Sigmoid colon (tissue), 7 donors: ENCODE measurements around the gene ZNF683. TPM values are rescaled to one million over a fixed set of nuclear protein-coding genes. Genes with fewer than 3 reads are reported as not detected.

Source experiments
- DNase-seq: peaks from one replicate; pipeline ENCODE4 v3.0.0-alpha.2; 2019
- H3K27ac ChIP-seq, 4 donors: fragments of 200-600 bp; sonication (generic); one replicate each; pipeline ENCODE4 v1.5.1; 2016 to 2019; ENCODE audit warnings: mild to moderate bottlenecking in 1 of 4
- H3K27me3 ChIP-seq, 3 donors: fragments of 200-600 bp; sonication (generic); one replicate each; pipeline ENCODE4 v1.5.1; 2019; ENCODE audit warnings: mild to moderate bottlenecking in 1 of 3
- H3K36me3 ChIP-seq, 4 donors: fragments of 200-600 bp; sonication (generic); one replicate each; pipeline ENCODE4 v1.5.1; 2016 to 2019
- H3K4me1 ChIP-seq, 4 donors: fragments of 200-600 bp; sonication (generic); one replicate each; pipeline ENCODE4 v1.5.1; 2017 to 2019
- H3K4me3 ChIP-seq, 4 donors: fragments of 200-600 bp; sonication (generic); one replicate each; pipeline ENCODE4 v1.5.1; 2017 to 2019; ENCODE audit warnings: mild to moderate bottlenecking in 2 of 4, moderate library complexity in 1 of 4
- H3K9me3 ChIP-seq, 4 donors: fragments of 200-600 bp in 3 of 4; sonication (generic) in 3 of 4; one replicate each; pipeline versions ENCODE4 v1.5.1 to v1.6.1; 2013 to 2019
- CTCF ChIP-seq, 4 experiments: fragments of 450-650 bp in 3 of 4; fragments of 200-600 bp in 1 of 4; IDR thresholded peaks; one replicate each; pipeline ENCODE4 v1.5.1; 2016 to 2019; ENCODE audit warnings: antibody characterized with exemption in 4 of 4, mild to moderate bottlenecking in 3 of 4, moderate library complexity in 2 of 4
- EP300 ChIP-seq, 4 donors: sonication (generic); formaldehyde crosslinking; IDR thresholded peaks; one replicate each; pipeline ENCODE4 v1.6.1; 2017; ENCODE audit warnings: antibody characterized with exemption in 4 of 4
- POLR2A ChIP-seq, 2 donors: fragments of 450-650 bp; IDR thresholded peaks; one replicate each; pipeline ENCODE4 v1.6.1; 2016; ENCODE audit warnings: antibody characterized with exemption in 2 of 2, mild to moderate bottlenecking in 2 of 2, moderate library complexity in 2 of 2
- POLR2AphosphoS5 ChIP-seq, 4 donors: sonication (generic); formaldehyde crosslinking; IDR thresholded peaks; one replicate each; pipeline ENCODE4 v1.6.1; 2017; ENCODE audit warnings: antibody characterized with exemption in 4 of 4
- WGBS, 2 donors: extraction: QIAGEN DNeasy Blood & Tissue Kit; methylation state at CpG; one replicate each; pipeline ENCODE4 v1.1.7; 2013; 5-methylcytosine and 5-hydroxymethylcytosine counted together
- intact Hi-C: fragments of 100-400 bp; cut with DNase I; formaldehyde crosslinking; loops from one replicate; pipeline ENCODE4 v1.15.1; 2023
- polyA plus RNA-seq, 3 donors: library from polyadenylated mRNA; stranded (reverse); fragments of 200-250 nt; gene quantifications; one replicate each; pipeline ENCODE4 v1.2.3, GENCODE V29; 2013
- total RNA-seq, 4 donors: library from RNA; depleted of rRNA; stranded (reverse); fragments of >200 nt; gene quantifications; one replicate each; pipeline ENCODE4 v1.1.0, GENCODE V29; 2016
- donor health status: healthy with polysubstance abuse.
- donor health status: Bipolar disorder and iron deficiency.
- donor health status: healthy.

Gene ZNF683
- total and polyA plus RNA-seq, 7 donors, result 0.52 TPM; not detected in 6

GRCh38 chr1:26346274-26347033 is 26.1 kb downstream of the ZNF683 start:
- Histone ChIP-seq H3K27ac (no peak overlapping the region), H3K27me3 (no peaks in the 10 kb centered on the region), H3K4me1 (no peaks in the 10 kb centered on the region), H3K4me3 (no peak overlapping the region), H3K36me3 (no peaks in the 10 kb centered on the region), H3K9me3 (no peaks in the 10 kb centered on the region)
- intact Hi-C loops, result no loop called here
- WGBS, 2 donors, result 66 to 88% methylated on average over 10 of the region's 10 CpGs
- TF ChIP-seq POLR2AphosphoS5 (IDR thresholded peaks at IDR 0.05), result no peak
- TF ChIP-seq EP300 (IDR thresholded peaks at IDR 0.05), result no peak
- TF ChIP-seq CTCF (IDR thresholded peaks at IDR 0.05), result no peak
- no peak for TF ChIP-seq POLR2A (IDR thresholded peaks at IDR 0.05)
- DNase-seq, result no peak

- no peaks in the 10 kb centered on the region for H3K9me3 ChIP-seq
- 87 to 88% methylated on average over 15 of the region's 15 CpGs for WGBS, 2 donors
- DNase-seq, result no peak
- no peaks in the 10 kb centered on the region for H3K4me1 ChIP-seq
- TF ChIP-seq CTCF (IDR thresholded peaks at IDR 0.05), result no peak
- no peak for TF ChIP-seq POLR2A (IDR thresholded peaks at IDR 0.05)
- TF ChIP-seq EP300 (IDR thresholded peaks at IDR 0.05), result no peak
- TF ChIP-seq POLR2AphosphoS5 (IDR thresholded peaks at IDR 0.05), result no peak
- H3K27me3 ChIP-seq, result no peaks in the 10 kb centered on the region
- no peak overlapping the region for H3K27ac ChIP-seq
- no peak overlapping the region for H3K4me3 ChIP-seq
- intact Hi-C loops, result no loop called here
- H3K36me3 ChIP-seq, result no peaks in the 10 kb centered on the region
Observed at GRCh38 chr1:26345718-26346117, 26.8 kb downstream of the ZNF683 start.

- no peak overlapping the region for H3K27ac ChIP-seq
- 90 to 92% methylated on average over 15 of the region's 15 CpGs for WGBS, 2 donors
- intact Hi-C loops, result no loop called here
- H3K9me3 ChIP-seq, result no peaks in the 10 kb centered on the region
- no peak for TF ChIP-seq POLR2A (IDR thresholded peaks at IDR 0.05)
- no peak for TF ChIP-seq POLR2AphosphoS5 (IDR thresholded peaks at IDR 0.05)
- TF ChIP-seq EP300 (IDR thresholded peaks at IDR 0.05), result no peak
- no peak for TF ChIP-seq CTCF (IDR thresholded peaks at IDR 0.05)
- H3K36me3 ChIP-seq, result no peaks in the 10 kb centered on the region
- DNase-seq, result peak; percentile 52
- H3K27me3 ChIP-seq, result no peaks in the 10 kb centered on the region
- H3K4me3 ChIP-seq, result no peak overlapping the region
- H3K4me1 ChIP-seq, result no peaks in the 10 kb centered on the region
Observed at GRCh38 chr1:26344147-26344920, 28.2 kb downstream of the ZNF683 start.

- Histone ChIP-seq H3K9me3 (no peaks in the 10 kb centered on the region), H3K4me3 (no peak overlapping the region), H3K36me3 (no peaks in the 10 kb centered on the region), H3K27ac (no peak overlapping the region), H3K27me3 (peaks cover 16 to 20% (median 18%) of the 10 kb centered on the region in 3 donors), H3K4me1 (peaks cover 0 to 17% (median 15%) of the 10 kb centered on the region in 4 donors)
- 81% methylated on average over 4 of the region's 4 CpGs for WGBS, 2 donors
- no peak for DNase-seq
- TF ChIP-seq EP300 (IDR thresholded peaks at IDR 0.05) (no peak), POLR2A (IDR thresholded peaks at IDR 0.05) (no peak), CTCF (IDR thresholded peaks at IDR 0.05) (no peak), POLR2AphosphoS5 (IDR thresholded peaks at IDR 0.05) (no peak)
- intact Hi-C loops, result no loop called here
Observed at GRCh38 chr1:26340047-26340481, 32.5 kb downstream of the ZNF683 start.
